ENCODE measurements around the gene CAMK2G.
"Not testable (repeated sequence)": the region's sequence is repeated elsewhere in the genome, so short reads cannot be mapped to it uniquely, and the experiment has no call there.

CAMK2G gene

GRCh38 chr10:73807471-73807870, 66.9 kb downstream of the CAMK2G start:
- DNase-seq, result no peak

DNA sequence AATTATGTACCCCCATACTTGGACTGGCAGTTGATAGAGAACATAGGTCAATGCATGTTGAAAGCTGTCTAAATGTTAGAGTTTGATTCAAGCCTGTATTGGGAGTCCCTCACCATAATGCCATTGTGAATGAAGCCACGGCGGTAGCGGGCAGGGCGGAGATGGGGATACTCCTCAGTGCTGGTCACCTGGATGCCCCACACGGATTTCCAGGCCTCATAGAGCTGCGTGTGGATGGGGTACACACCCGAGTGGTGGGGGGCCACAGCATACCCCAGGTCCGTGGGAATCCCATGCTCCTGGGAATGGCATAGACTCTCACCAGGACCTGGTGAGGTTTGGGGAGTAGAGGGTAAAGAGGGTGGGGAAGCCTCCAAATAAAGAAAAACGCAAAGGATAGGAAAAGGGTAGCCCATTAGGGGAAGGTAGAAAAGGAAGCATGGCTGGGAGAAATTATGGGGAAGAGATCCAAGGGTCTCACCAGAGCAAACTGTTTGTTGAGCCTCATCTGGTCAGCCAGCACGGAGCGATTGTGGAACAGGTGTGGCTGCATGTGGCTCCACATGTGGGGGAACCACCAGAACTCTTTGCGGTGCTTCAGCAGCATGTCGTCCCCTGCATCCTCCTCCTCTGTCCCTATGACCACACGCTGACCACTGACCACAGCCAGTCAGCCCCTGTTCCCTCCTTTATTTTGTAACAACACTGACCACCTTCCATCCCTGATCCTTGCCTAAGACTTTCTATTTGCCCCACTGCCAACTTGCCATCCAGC, 68.0 kb downstream of the CAMK2G start:
- DNase-seq, result no peak

GRCh38 chr10:73803680-73804286, 70.6 kb downstream of the CAMK2G start:
- DNase-seq, result no peak

- DNase-seq, result no peak
Measured at GRCh38 chr10:73802276-73802991, 71.9 kb downstream of the CAMK2G start.

GRCh38 chr10:73801253-73801590, 73.1 kb downstream of the CAMK2G start:
- no peak for DNase-seq

GRCh38 chr10:73800560-73801252, 73.6 kb downstream of the CAMK2G start:
- no peak for DNase-seq

- DNase-seq, result no peak
Measured at GRCh38 chr10:73799899-73800559, 74.3 kb downstream of the CAMK2G start.

GRCh38 chr10:73798927-73799560, 75.3 kb downstream of the CAMK2G start:
- DNase-seq, result no peak

DNA sequence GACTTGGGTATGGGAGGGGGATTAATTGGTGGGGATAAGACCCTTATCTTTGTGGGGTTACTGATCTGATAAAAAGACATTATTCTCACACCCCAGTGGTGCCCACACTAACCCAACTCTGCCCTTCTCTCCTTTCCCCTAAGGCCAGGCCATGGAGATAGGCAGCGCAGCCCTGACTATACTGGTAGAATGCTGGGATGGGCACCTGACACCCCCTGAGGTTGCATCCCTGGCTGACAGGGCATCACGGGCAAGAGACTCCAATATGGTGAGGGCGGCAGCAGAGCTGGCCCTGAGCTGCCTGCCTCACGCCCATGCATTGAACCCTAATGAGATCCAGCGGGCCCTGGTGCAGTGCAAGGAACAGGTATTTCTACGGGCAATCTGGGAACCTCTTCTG, 76.3 kb downstream of the CAMK2G start:
- no peak for DNase-seq

DNA sequence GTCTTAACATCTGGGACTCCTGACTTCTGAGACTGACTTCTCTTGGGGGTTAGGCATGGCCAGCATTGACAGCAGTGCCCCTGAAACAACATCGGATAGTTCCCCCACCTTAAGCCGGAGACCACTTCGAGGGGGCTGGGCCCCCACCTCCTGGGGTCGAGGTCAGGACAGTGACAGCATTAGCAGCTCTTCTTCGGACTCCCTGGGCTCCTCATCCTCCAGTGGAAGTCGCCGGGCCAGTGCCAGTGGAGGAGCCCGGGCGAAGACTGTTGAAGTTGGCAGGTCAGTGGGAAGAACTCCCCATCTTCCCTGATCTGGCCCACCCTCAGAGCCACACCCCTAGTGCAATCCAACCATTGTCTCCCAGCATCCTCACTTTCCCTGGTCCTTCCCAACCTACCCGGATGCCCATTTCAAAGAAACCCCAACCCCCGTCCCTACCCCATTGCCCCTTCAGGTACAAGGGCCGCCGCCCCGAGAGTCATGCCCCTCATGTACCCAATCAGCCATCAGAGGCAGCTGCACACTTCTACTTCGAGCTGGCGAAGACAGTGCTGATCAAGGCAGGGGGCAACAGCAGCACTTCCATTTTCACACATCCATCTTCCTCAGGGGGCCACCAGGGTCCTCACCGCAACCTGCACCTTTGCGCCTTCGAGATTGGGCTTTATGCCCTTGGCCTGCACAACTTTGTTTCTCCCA, 76.9 kb downstream of the CAMK2G start:
- DNase-seq, result no peak

- no peak for DNase-seq
Measured at GRCh38 chr10:73796766-73797165, 77.6 kb downstream of the CAMK2G start.

DNA sequence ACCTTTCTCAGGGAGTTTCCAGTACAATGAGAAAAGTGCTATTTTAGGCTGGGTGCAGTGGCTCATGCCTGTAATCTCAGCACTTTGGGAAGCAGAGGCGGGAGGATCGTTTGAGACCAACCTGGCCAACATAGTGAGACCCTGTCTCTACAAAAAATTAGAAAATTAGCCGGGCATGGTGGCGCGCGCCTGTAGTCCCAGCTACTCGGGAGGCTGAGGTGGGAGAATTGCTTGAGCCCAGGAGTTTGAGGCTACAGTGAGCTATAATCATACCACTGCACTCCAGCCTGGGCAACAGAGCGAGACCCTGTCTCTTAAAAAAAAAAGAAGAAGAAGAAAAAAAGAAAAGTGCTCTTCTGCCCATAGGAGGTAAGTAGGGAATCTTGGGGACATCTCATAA, 78.3 kb downstream of the CAMK2G start:
- not testable (repeated sequence) for DNase-seq

- DNase-seq, result not testable (repeated sequence)
Measured at GRCh38 chr10:73795491-73795890, 78.9 kb downstream of the CAMK2G start.

DNA sequence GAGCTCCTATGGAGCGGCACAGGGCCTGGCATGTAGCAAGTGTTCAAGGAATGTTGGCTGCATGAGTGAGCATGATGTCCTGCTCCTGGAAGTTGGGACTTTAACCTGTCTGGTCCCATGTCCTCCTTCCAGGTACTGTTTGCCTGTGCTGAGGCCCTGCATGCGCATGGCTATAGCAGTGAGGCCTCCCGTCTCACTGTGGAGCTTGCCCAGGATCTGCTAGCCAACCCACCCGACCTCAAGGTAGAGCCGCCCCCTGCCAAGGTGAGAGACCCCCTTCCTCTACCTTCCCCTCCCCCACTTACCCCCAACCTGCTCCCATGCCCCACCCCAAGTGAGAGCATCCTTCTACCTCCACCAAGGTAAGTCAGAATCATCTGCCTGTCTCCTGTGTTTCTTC, 80.9 kb downstream of the CAMK2G start:
- no peak for DNase-seq

- no peak for DNase-seq
Measured at GRCh38 chr10:73791871-73792400, 82.4 kb downstream of the CAMK2G start.

- DNase-seq, result no peak
Measured at GRCh38 chr10:73790886-73791625, 83.3 kb downstream of the CAMK2G start.

DNA sequence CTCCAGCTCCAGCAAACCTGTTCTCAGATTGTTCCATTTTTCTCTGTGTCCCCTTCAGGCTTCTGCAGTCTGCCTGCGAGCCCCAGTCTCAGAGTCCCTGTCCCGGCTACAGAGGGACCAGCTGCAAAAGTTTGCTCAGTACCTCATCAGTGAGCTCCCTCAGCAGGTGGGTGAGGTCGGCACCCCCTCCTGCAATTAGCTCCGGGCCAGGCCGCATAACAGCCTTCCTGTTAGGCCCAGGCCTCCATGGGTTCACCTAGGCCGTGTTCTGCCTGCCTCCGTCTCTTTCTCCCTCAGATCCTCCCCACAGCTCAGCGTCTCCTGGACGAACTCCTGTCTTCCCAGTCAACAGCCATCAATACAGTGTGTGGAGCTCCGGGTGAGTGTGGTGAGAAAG, 84.7 kb downstream of the CAMK2G start:
- no peak for DNase-seq

GRCh38 chr10:73788864-73789658, 85.3 kb downstream of the CAMK2G start:
- no peak for DNase-seq

DNA sequence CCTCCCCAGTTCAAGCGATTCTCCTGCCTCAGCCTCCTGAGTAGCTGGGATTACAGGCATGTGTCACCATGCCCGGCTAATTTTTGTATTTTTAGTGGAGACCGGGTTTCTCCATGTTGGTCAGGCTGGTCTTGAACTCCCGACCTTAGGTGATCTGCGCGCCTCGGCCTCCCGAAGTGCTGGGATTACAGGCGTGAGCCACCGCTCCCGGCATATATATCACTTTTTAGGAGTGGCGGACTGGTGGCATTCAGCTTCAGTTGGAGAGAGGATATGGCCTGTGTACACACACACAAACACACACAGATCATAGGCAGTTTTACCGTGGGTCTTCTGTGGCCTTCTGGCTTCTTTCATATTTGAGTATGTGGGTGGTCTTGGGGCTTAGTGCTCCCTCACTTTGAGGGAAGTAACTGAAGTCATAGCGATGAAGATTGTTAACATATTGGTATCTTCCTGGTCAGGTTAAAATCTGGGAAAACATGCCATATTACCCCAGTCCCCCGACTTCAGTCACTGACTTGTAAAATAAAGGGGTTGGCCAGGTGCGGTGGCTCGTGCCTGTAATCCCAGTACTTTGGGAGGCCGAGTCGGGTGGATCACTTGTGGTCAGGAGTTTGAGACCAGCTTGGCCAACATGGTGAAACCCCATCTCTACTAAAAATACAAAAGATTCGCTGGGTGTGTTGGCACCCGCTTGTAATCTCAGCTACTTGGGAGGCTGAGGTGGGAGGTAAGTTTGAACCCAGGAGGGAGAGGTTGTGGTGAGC, 87.1 kb downstream of the CAMK2G start:
- not testable (repeated sequence) for DNase-seq

Data from CD4-positive, alpha-beta T cell treated with Interleukin-17A for 1 hour (primary cell).